NCI-H1417 treated with DMSO at 0.1 percent for 48 hours (cell line): ENCODE measurements around the gene FRMD8.

Experiments used
- DNase-seq: peaks from one replicate; lab custom pipeline; 2025; lab: John Stamatoyannopoulos, UW

FRMD8 gene

GRCh38 chr11:65425105-65425970 is 38.9 kb downstream of the FRMD8 start:
- DNase-seq, result no peak

- DNase-seq, result no peak
Observed at GRCh38 chr11:65425971-65426838, 39.8 kb downstream of the FRMD8 start.

- no peak for DNase-seq
Observed at GRCh38 chr11:65426839-65427690, 40.6 kb downstream of the FRMD8 start.

- no peak for DNase-seq
Observed at GRCh38 chr11:65427691-65428577, 41.5 kb downstream of the FRMD8 start.

GRCh38 chr11:65428578-65429067 is 42.2 kb downstream of the FRMD8 start:
- no peak for DNase-seq

- no peak for DNase-seq
Observed at GRCh38 chr11:65429068-65429681, 42.7 kb downstream of the FRMD8 start.

GRCh38 chr11:65429724-65430405 is 43.4 kb downstream of the FRMD8 start:
- DNase-seq, result no peak

- DNase-seq, result no peak
Observed at GRCh38 chr11:65430406-65431217, 44.2 kb downstream of the FRMD8 start.

GRCh38 chr11:65431451-65432099 is 45.1 kb downstream of the FRMD8 start:
- no peak for DNase-seq

GRCh38 chr11:65432100-65432650 is 45.7 kb downstream of the FRMD8 start:
- no peak for DNase-seq

GRCh38 chr11:65432686-65433582 is 46.5 kb downstream of the FRMD8 start:
- DNase-seq, result no peak

GRCh38 chr11:65433657-65434056 is 47.2 kb downstream of the FRMD8 start:
- DNase-seq, result no peak

- no peak for DNase-seq
Observed at GRCh38 chr11:65434057-65434666, 47.7 kb downstream of the FRMD8 start.

- DNase-seq, result peak; percentile 55
Observed at GRCh38 chr11:65434667-65435410, 48.4 kb downstream of the FRMD8 start.

- no peak for DNase-seq
Observed at GRCh38 chr11:65435411-65435931, 49.0 kb downstream of the FRMD8 start.

GRCh38 chr11:65435981-65436411 is 49.6 kb downstream of the FRMD8 start:
- DNase-seq, result no peak
